Peyer's patch (tissue), 4 donors: Measurements from ENCODE around the gene SEC61A2.

Experiments
- POLR2A ChIP-seq, 2 donors: fragments of 450-650 bp; IDR thresholded peaks; one replicate each; pipeline ENCODE4 v1.5.1; 2017; ENCODE audit warnings: antibody characterized with exemption in 2 of 2, mild to moderate bottlenecking in 2 of 2, moderate library complexity in 2 of 2
- TF ChIP-seq, protein P1 (sequence below), 6 experiments: fragments of 450-650 bp in 4 of 6; fragments of 200-600 bp in 2 of 6; sonication (generic) in 1 of 6; IDR thresholded peaks; one replicate each; pipeline ENCODE4 v1.5.1; 2017 to 2019; ENCODE audit warnings: antibody characterized with exemption in 6 of 6, mild to moderate bottlenecking in 3 of 6, moderate library complexity in 1 of 6

DNA sequence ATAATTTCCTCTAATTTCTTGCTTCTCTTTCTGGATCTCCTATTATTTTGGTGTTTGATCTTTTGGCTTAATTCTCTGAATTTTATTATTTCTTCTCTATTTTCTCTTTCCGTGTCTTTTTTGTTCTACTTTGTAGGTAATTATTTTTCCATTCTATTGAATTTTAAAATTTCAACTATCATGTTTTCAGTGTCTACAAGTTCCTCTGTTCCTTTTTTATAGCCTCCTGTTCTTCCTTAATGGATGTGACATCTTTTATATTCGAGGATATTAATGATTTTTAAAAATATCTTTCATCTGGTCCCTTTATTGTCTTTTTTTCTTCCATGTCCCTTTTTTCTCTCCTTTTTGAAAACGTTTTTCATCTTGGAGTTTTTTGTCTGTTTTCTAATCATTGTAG is 77.6 kb downstream of the SEC61A2 start:
- TF ChIP-seq, protein P1, sequence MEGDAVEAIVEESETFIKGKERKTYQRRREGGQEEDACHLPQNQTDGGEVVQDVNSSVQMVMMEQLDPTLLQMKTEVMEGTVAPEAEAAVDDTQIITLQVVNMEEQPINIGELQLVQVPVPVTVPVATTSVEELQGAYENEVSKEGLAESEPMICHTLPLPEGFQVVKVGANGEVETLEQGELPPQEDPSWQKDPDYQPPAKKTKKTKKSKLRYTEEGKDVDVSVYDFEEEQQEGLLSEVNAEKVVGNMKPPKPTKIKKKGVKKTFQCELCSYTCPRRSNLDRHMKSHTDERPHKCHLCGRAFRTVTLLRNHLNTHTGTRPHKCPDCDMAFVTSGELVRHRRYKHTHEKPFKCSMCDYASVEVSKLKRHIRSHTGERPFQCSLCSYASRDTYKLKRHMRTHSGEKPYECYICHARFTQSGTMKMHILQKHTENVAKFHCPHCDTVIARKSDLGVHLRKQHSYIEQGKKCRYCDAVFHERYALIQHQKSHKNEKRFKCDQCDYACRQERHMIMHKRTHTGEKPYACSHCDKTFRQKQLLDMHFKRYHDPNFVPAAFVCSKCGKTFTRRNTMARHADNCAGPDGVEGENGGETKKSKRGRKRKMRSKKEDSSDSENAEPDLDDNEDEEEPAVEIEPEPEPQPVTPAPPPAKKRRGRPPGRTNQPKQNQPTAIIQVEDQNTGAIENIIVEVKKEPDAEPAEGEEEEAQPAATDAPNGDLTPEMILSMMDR (IDR thresholded peaks at IDR 0.05), result no peak
- no peak for TF ChIP-seq POLR2A (IDR thresholded peaks at IDR 0.05)
